ENCODE measurements around the gene GOLGA6D. TPM values are rescaled to one million over a fixed set of nuclear protein-coding genes. Genes with fewer than 3 reads are reported as not detected.
"Not testable (repeated sequence)": the region's sequence is repeated elsewhere in the genome, so short reads cannot be mapped to it uniquely, and the experiment has no call there.

GOLGA6D gene
- total RNA-seq (2014; rRNA removed; shearing (Covaris generic); ENCODE audit: low replicate concordance), result not detected in 2 replicates

GRCh38 chr15:75282572-75282971, at the start of gene GOLGA6D:
TSS of gene GOLGA6D (plus strand) at chr15:75282835. CDS start at chr15:75282876, 41 bp downstream.
- not testable (repeated sequence) for H3K4me3 ChIP-seq, H3K36me3 ChIP-seq, H3K27me3 ChIP-seq, H3K9me3 ChIP-seq, DNase-seq

GRCh38 chr15:75233504-75234190, 49.0 kb upstream of the GOLGA6D start:
- H3K27me3 ChIP-seq, result no peaks in the 10 kb centered on the region
- H3K9me3 ChIP-seq, result no peaks in the 10 kb centered on the region
- no peak overlapping the region for H3K4me3 ChIP-seq
- no peak for DNase-seq
- no peaks in the 10 kb centered on the region for H3K36me3 ChIP-seq

GRCh38 chr15:75234191-75234810, 48.3 kb upstream of the GOLGA6D start:
- no peak for DNase-seq
- peaks cover 3% of the 10 kb centered on the region; the same call in 1 of the 2 replicates for H3K27me3 ChIP-seq
- H3K9me3 ChIP-seq, result no peaks in the 10 kb centered on the region

GRCh38 chr15:75235051-75235673, 47.5 kb upstream of the GOLGA6D start:
- Histone ChIP-seq H3K9me3 (no peaks in the 10 kb centered on the region), H3K4me3 (no peak overlapping the region), H3K36me3 (no peaks in the 10 kb centered on the region), H3K27me3 (peaks cover 4% of the 10 kb centered on the region; the same call in 1 of the 2 replicates)
- DNase-seq, result no peak

More at GRCh38 chr15:75234191-75234810, 48.3 kb upstream of the GOLGA6D start:
- Histone ChIP-seq H3K36me3 (no peaks in the 10 kb centered on the region), H3K4me3 (no peak overlapping the region)

GRCh38 chr15:75235760-75236729, 46.6 kb upstream of the GOLGA6D start:
- Histone ChIP-seq H3K27me3 (peaks cover 7% of the 10 kb centered on the region; the same call in 1 of the 2 replicates), H3K4me3 (no peak overlapping the region), H3K36me3 (no peaks in the 10 kb centered on the region), H3K9me3 (no peaks in the 10 kb centered on the region)
- no peak for DNase-seq

GRCh38 chr15:75237316-75237982, 45.2 kb upstream of the GOLGA6D start:
- Histone ChIP-seq H3K9me3 (no peaks in the 10 kb centered on the region), H3K4me3 (no peak overlapping the region), H3K36me3 (no peaks in the 10 kb centered on the region), H3K27me3 (peaks cover 7% of the 10 kb centered on the region; the same call in 1 of the 2 replicates)
- no peak for DNase-seq

- Histone ChIP-seq H3K9me3 (no peaks in the 10 kb centered on the region), H3K36me3 (no peaks in the 10 kb centered on the region), H3K4me3 (no peak overlapping the region), H3K27me3 (peaks cover 7% of the 10 kb centered on the region; the same call in 1 of the 2 replicates)
- no peak for DNase-seq
These were observed 44.5 kb upstream of the GOLGA6D start for GRCh38 chr15:75238150-75238549.

- not testable (repeated sequence) for DNase-seq, H3K4me3 ChIP-seq, H3K36me3 ChIP-seq, H3K9me3 ChIP-seq
- peaks cover 33% of the 10 kb centered on the region for H3K27me3 ChIP-seq
These were observed 36.9 kb upstream of the GOLGA6D start for GRCh38 chr15:75245741-75246140.

- H3K27me3 ChIP-seq, result peaks cover 46% of the 10 kb centered on the region
- H3K36me3 ChIP-seq, H3K9me3 ChIP-seq, H3K4me3 ChIP-seq, DNase-seq: not testable (repeated sequence)
These were observed 33.6 kb upstream of the GOLGA6D start for GRCh38 chr15:75248991-75249390.

- peaks cover 46% of the 10 kb centered on the region for H3K27me3 ChIP-seq
- no peaks in the 10 kb centered on the region for H3K9me3 ChIP-seq
- no peak for DNase-seq
- no peak overlapping the region for H3K4me3 ChIP-seq
- no peaks in the 10 kb centered on the region for H3K36me3 ChIP-seq
These were observed 32.9 kb upstream of the GOLGA6D start for GRCh38 chr15:75249726-75250125.

GRCh38 chr15:75251343-75251742, 31.3 kb upstream of the GOLGA6D start:
- not testable (repeated sequence) for H3K36me3 ChIP-seq, H3K9me3 ChIP-seq, DNase-seq, H3K4me3 ChIP-seq
- peaks cover 46% of the 10 kb centered on the region for H3K27me3 ChIP-seq

GRCh38 chr15:75252285-75252684, 30.4 kb upstream of the GOLGA6D start:
- DNase-seq, H3K36me3 ChIP-seq, H3K4me3 ChIP-seq, H3K9me3 ChIP-seq: not testable (repeated sequence)
- H3K27me3 ChIP-seq, result peaks cover 46% of the 10 kb centered on the region

- not testable (repeated sequence) for H3K36me3 ChIP-seq, H3K4me3 ChIP-seq, H3K27me3 ChIP-seq, DNase-seq, H3K9me3 ChIP-seq
These were observed 24.6 kb upstream of the GOLGA6D start, which contains the start of gene GOLGA6C for GRCh38 chr15:75258034-75258433. TSS of gene GOLGA6C (plus strand) at chr15:75258334. CDS start at chr15:75258599, 265 bp downstream.

GRCh38 chr15:75258620-75259343, 23.9 kb upstream of the GOLGA6D start:
- not testable (repeated sequence) for H3K9me3 ChIP-seq, H3K27me3 ChIP-seq, DNase-seq, H3K4me3 ChIP-seq, H3K36me3 ChIP-seq

- not testable (repeated sequence) for H3K27me3 ChIP-seq, DNase-seq, H3K4me3 ChIP-seq, H3K36me3 ChIP-seq, H3K9me3 ChIP-seq
These were observed 22.8 kb upstream of the GOLGA6D start for GRCh38 chr15:75259873-75260272.
